BJ (cell line): ENCODE results near the gene KCNQ1. TPM values are rescaled to one million over a fixed set of nuclear protein-coding genes. Genes with fewer than 3 reads are reported as not detected.

Experiments
- CTCF ChIA-PET: fragments of 350-600 bp; formaldehyde crosslinking; extraction: SDS; loops from one replicate; lab custom pipeline; 2021; ENCODE audit warnings: antibody characterized with exemption, inconsistent platforms; lab: Yijun Ruan, JAX
- POLR2A ChIA-PET: fragments of 300-600 bp; sonication (Branson Sonifier 250); formaldehyde crosslinking; extraction: SDS; loops from one replicate; lab custom pipeline; 2021; ENCODE audit warnings: antibody characterized with exemption; lab: Charles Lee
- DNase-seq: peaks from one replicate; pipeline ENCODE4 v3.0.0-alpha.2; 2011; ENCODE audit warnings: low read depth
- H3K27me3 ChIP-seq: 2 replicates; pipeline ENCODE4 v1.6.0; 2011; ENCODE audit warnings: low read length; ENCODE audit not compliant: control insufficient read depth, insufficient read depth
- H3K36me3 ChIP-seq: 2 replicates; pipeline ENCODE4 v1.5.1; 2011; ENCODE audit warnings: low read length; ENCODE audit not compliant: control insufficient read depth, insufficient read depth
- H3K4me3 ChIP-seq: 2 replicates; pipeline ENCODE4 v1.5.1; 2011; ENCODE audit warnings: low read depth, mild to moderate bottlenecking, control low read depth, low read length
- CTCF ChIP-seq: IDR thresholded peaks from 2 replicates; pipeline ENCODE4 v1.5.1; 2011; ENCODE audit warnings: low read depth, mild to moderate bottlenecking, control low read depth, inconsistent platforms, low read length, moderate library complexity; ENCODE audit not compliant: insufficient read depth
- polyA plus RNA-seq: library from polyadenylated mRNA; depleted of rRNA; stranded (reverse); fragments of >200 nt; gene quantifications from 2 replicates; pipeline ENCODE4 v1.2.3, GENCODE V29; 2011

The KCNQ1 gene
- polyA plus RNA-seq, 1 experiment, result not detected

DNA sequence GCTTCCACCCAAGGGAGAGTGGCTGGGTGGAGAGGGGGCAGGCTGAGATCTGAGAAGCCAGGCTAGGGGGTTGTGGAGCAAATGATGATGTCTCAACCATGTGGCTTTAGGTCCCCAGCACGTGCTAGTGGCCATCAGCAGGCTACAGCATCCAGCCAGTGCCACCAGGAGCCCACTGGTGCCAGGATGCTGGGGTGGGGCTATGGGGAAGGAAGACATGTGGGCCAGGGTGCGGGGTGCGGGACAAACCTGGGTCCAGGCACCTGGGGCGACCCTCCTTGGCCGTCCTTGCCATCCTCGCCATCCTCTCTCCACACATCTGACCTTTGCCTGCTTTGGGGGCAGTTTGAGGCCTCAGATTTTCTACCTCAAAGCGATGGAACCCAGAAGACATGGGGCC is 104.3 kb downstream of the KCNQ1 start:
- CTCF ChIA-PET, result no interaction called here
- Histone ChIP-seq H3K36me3 (no peaks in the 10 kb centered on the region), H3K27me3 (peaks cover 1% of the 10 kb centered on the region; the same call in 1 of the 2 replicates), H3K4me3 (no peak overlapping the region)
- TF ChIP-seq CTCF, result no peak
- no peak for DNase-seq
- POLR2A ChIA-PET, result no interaction called here

GRCh38 chr11:2549491-2549875 is 104.7 kb downstream of the KCNQ1 start:
- peaks cover 3% of the 10 kb centered on the region; the same call in 1 of the 2 replicates for H3K27me3 ChIP-seq
- no peak for TF ChIP-seq CTCF
- no peak overlapping the region for H3K4me3 ChIP-seq
- H3K36me3 ChIP-seq, result no peaks in the 10 kb centered on the region
- DNase-seq, result no peak
- ChIA-PET POLR2A (no interaction called here), CTCF (no interaction called here)

DNA sequence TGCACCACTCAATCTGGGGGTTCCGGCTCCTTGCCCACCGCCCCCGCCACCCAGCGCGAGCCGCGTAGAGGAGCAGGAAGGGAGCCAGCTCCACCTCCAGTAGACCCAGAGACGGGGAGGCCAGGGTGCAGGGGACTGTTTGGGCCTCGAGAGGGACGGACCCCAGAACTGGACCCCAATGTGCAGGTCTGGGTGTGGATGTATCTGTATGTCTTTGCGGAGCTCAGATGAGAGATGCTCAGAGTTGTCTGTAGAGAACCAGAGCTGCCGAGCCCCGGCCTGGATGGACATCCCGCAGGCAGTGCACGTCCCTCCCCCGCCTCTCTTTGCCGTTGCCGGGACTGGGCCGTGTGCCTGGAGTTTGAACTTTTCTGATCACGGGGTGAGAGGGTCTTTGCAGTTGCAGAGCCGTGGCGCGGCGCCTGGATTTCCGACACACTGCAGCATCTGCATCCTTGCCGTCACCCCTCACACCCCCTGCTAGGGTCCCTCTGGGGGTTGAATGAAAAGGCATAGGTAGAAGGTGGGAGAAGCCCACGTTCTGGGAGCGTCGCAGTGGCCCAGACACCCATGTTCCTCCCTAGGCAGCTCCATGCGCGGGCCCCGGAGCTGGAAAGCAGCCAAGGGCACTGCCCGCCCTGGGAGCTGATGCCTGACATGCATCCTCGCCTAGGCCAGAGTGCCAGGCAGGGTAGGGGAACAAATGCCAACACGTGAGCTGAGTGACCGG is 105.2 kb downstream of the KCNQ1 start:
- ChIA-PET POLR2A (no interaction called here), CTCF (no interaction called here)
- H3K36me3 ChIP-seq, result no peaks in the 10 kb centered on the region
- no peak overlapping the region for H3K4me3 ChIP-seq
- H3K27me3 ChIP-seq, result peaks cover 3% of the 10 kb centered on the region; the same call in 1 of the 2 replicates
- TF ChIP-seq CTCF, result no peak
- no peak for DNase-seq

DNA sequence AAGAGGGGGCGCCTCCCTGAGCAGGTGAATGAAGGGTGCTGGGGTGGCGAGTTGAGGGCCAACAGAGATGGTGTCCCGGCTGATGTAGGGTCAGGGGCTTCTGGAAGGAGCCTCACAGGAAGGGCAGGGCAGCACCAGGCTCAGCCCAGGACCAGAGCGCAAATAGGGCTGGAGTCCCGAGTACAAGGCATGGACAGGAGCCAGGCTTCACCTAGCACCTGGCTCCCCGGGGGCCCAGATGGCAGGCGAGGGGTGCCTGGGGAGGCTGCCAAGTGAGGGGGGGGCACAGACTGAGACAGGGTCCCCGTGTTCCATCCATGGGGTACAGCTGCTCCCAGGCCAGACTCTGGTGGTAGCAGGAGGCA is 105.8 kb downstream of the KCNQ1 start:
- H3K36me3 ChIP-seq, result no peaks in the 10 kb centered on the region
- POLR2A ChIA-PET, result no interaction called here
- DNase-seq, result no peak
- CTCF ChIA-PET, result no interaction called here
- no peak for TF ChIP-seq CTCF
- no peak overlapping the region for H3K4me3 ChIP-seq
- peaks cover 3% of the 10 kb centered on the region; the same call in 1 of the 2 replicates for H3K27me3 ChIP-seq

DNA sequence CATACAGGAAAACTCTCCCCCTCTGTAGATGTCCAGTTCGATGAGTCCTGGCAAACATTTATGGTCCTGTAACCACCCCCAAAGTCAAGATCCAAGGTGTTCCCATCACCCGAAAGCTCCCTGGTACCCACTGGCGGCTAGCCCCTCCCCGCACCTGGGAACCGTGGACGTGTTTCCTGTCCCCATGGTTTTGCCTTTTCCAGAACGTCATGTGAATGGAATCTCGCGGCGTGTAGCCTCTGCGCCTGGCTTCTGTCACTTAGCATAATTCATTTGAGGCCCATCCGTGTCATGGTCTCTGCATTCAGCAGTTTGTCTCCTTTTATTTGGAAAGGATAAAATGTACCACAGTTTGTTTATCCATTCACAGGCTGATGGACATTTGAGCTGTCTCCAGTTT is 106.3 kb downstream of the KCNQ1 start:
- H3K36me3 ChIP-seq, result no peaks in the 10 kb centered on the region
- no peak for DNase-seq
- ChIA-PET CTCF (no interaction called here), POLR2A (no interaction called here)
- no peak overlapping the region for H3K4me3 ChIP-seq
- H3K27me3 ChIP-seq, result peaks cover 3% of the 10 kb centered on the region; the same call in 1 of the 2 replicates
- no peak for TF ChIP-seq CTCF
